GM06990 (cell line): ENCODE measurements around the gene INPP5K.

Source experiments
- DNase-seq: peaks from one replicate; pipeline ENCODE4 v3.0.0-alpha.2; 2011; ENCODE audit not compliant: insufficient read length; ENCODE audit errors: extremely low read depth
- H3K27me3 ChIP-seq: replicated peaks from 2 replicates; pipeline ENCODE4 v1.6.0; 2011; ENCODE audit warnings: low read length; ENCODE audit not compliant: control insufficient read depth, insufficient read depth
- H3K36me3 ChIP-seq: 2 replicates; pipeline ENCODE4 v1.5.1; 2011; ENCODE audit warnings: low read length; ENCODE audit not compliant: control insufficient read depth, insufficient read depth
- H3K4me3 ChIP-seq: replicated peaks from 2 replicates; pipeline ENCODE4 v1.5.1; 2011; ENCODE audit warnings: low read depth, mild to moderate bottlenecking, control low read depth, low read length
- TF ChIP-seq, protein P1 (sequence below): IDR thresholded peaks from 2 replicates; pipeline ENCODE4 v1.5.1; 2011; ENCODE audit warnings: low read length, control low read depth, mild to moderate bottlenecking, inconsistent platforms; ENCODE audit not compliant: insufficient read depth, poor library complexity, severe bottlenecking

INPP5K gene

DNA sequence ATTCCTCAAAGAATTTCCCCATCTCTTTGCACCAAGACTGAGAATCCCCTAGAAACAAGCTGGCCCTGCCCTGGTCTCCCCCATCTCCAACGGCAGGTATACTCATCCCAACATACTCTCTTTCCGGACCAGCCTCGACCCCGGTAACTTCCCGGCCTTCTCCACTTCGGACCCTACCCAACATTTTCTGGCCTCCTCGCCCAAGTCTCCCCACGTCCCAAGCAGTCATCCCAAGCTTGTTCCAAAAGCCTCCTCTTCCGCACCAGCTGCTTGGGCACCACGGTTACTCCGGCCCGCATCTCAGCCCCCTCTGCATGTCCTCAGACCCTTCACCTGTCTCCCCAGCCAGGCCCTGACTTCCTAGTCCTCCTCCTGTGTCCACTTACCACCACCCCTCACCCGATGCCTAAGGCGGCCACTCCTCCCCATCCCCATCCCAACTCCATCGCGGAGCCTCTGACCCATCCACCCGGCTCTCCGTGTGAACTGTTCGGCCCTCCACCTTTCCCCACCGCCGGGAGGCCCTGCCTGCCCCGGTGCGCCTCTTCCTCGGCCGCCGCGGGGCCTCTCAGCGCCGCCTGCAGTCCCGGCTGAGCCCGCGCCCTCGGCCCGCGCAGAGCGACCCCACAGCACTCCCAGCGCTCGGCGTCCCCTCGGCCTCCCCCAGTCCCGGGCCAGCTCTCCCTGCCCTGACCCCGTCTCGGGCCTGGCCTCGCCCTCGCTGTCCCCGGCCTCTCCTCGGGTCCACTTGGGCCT, 45.2 kb upstream of the INPP5K start:
- TF ChIP-seq, protein P1, sequence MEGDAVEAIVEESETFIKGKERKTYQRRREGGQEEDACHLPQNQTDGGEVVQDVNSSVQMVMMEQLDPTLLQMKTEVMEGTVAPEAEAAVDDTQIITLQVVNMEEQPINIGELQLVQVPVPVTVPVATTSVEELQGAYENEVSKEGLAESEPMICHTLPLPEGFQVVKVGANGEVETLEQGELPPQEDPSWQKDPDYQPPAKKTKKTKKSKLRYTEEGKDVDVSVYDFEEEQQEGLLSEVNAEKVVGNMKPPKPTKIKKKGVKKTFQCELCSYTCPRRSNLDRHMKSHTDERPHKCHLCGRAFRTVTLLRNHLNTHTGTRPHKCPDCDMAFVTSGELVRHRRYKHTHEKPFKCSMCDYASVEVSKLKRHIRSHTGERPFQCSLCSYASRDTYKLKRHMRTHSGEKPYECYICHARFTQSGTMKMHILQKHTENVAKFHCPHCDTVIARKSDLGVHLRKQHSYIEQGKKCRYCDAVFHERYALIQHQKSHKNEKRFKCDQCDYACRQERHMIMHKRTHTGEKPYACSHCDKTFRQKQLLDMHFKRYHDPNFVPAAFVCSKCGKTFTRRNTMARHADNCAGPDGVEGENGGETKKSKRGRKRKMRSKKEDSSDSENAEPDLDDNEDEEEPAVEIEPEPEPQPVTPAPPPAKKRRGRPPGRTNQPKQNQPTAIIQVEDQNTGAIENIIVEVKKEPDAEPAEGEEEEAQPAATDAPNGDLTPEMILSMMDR, result peak; percentile 13
- Histone ChIP-seq H3K36me3 (peaks cover 2% of the 10 kb centered on the region; the same call in 1 of the 2 replicates), H3K4me3 (peak overlapping the region; percentile 84), H3K27me3 (no peaks in the 10 kb centered on the region)
- peak; percentile 49 for DNase-seq

GRCh38 chr17:1560858-1561355, 44.5 kb upstream of the INPP5K start:
- TF ChIP-seq, protein P1, result no peak
- Histone ChIP-seq H3K36me3 (peaks cover 2% of the 10 kb centered on the region), H3K27me3 (no peaks in the 10 kb centered on the region), H3K4me3 (peak overlapping the region; percentile 84)
- no peak for DNase-seq

DNA sequence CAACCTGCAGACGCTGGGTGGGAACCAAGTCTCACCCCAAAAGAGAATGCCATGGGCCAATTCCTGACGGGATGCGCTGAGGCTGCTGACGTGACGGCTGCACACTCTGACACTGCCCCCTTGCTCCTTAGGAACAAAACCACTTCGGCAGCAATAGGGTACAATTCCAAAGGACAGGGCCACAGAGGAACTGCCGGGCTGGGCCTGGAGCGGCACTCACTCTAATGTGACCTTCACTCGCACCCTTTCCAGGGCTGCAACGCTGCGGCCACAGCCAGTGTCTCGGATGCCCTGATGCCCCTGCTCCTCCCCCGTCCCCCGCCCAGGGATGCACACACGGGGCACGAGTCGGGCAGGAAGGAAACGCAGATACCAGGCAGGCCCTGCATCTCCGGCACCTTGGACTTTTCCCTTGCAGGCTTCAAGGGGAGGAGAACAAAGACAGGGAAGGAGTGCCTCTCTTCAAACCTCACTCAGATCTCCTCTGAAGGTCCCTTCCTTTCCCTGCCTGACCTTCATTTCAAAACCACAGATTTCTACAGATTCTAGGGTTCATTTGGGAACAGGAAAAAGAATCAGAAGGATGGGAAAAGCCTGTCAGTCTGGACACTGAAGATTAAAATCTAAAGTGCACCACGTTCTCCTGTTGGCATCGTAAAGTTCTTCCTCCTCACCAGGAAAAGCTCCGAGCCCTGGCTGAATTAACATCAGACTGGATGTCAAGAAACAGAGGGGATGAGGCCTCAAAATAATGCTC, 43.9 kb upstream of the INPP5K start:
- TF ChIP-seq, protein P1, result no peak
- no peak for DNase-seq

DNA sequence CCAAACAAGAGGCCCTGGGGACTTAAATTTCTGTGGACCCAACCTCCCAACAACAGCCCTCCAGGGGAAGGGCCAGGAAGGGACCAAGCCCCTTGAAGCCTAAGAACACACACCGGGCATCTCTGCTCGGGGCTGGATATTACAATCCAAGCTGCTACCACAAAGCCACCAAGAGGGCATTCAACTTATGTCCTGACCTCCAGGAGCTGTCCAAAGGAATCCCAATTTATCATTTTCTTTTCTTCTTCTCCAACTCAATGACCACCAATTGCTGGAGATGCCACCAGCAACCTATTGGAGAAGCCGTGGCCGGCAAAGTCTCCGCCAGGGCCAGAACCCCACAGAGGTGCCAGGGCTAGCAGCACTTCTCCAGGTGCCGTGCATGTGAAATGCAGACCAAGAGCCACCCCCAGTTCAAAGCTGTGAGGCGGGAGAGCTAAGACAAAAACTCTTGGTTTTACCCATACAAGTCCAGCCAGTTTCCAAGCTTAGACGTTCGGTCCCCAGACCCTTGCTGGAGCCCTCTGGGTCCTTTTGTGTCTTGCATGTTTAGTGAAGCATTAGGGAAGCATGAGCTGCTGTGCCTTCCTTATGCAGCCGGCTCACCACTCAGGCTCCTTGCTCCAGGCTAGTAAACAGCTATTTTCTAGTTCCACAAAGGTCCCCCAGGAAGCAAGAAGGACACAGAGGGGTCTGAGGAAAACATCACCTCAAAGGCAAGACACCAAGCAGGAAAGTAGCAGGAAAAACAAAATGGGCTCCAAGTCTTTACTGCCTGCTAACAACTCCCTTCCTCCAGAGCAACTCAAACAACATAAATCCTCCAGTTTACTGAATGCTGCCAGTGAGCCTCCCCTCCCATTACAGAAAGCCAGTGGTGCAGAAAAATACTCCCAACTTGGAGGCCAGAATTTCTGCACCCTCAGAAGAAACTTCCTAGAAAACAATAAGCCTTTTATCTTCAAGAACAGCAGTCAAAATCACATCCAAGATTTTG, 42.9 kb upstream of the INPP5K start:
- no peak overlapping the region for H3K4me3 ChIP-seq

More for the DNA sequence above, 43.9 kb upstream of the INPP5K start:
- Histone ChIP-seq H3K27me3 (no peaks in the 10 kb centered on the region), H3K36me3 (peaks cover 2% of the 10 kb centered on the region), H3K4me3 (no peak overlapping the region)

GRCh38 chr17:1558401-1558800, 42.0 kb upstream of the INPP5K start:
- no peak overlapping the region for H3K4me3 ChIP-seq
- no peak for DNase-seq
- TF ChIP-seq, protein P1, result no peak
- H3K36me3 ChIP-seq, result peaks cover 10% of the 10 kb centered on the region
- no peaks in the 10 kb centered on the region for H3K27me3 ChIP-seq

More for the DNA sequence above, 42.9 kb upstream of the INPP5K start:
- Histone ChIP-seq H3K27me3 (no peaks in the 10 kb centered on the region), H3K36me3 (peaks cover 7% of the 10 kb centered on the region)
- TF ChIP-seq, protein P1, result no peak
- no peak for DNase-seq
